ENCODE data around the gene RNF212. TPM values are rescaled to one million over a fixed set of nuclear protein-coding genes. Genes with fewer than 3 reads are reported as not detected.

The RNF212 gene
- total and polyA plus RNA-seq, 9 of the 15 experiments (the other 6 are each of a cell fraction or from before 2014, with no cell fraction given), result 0.04 TPM; not detected in 8

DNA sequence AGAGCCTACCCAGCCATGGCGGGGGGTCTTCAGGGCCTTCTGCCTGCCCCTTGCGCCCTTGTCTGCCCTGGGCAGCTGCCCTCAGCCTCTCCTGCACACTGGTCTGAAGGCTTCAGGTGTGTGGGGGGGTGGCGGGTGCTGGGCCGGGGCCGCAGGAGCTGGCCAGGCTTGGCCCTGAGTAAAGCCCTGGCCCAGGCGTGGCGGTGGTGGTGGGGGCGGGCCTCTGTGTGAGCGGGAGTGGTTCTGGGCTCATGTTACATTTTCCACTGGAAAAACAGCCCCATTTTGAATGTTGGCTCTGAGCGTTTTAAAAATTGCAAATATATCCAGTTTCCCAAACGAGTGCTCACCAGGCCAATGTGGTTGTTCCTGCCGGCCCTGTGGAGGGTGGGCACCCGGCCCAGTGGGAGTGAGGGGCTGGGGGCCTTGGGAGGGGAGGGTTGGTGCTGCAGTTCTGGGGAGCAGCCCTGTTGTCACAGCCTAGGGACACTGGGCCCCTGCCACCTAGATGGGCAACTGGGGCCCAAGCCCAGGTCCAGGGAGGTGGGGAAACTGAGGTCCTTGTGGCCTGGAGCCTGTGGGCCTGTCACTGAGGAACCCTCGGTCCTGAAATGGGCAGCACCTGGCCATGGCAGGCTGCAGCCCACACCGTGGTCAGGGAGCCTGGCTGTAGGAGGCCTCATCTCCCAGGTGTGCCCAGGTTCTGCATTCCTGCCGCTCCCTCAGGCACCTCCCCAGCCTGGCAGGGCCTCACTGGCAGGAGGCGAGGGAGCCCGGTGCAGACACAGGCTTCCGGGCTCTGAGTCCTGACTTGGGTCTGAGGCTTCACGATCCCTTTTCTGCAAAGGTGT is 73.6 kb downstream of the RNF212 start (continued):
- TF ChIP-seq ZBTB7A (IDR thresholded peaks at IDR 0.05; ENCODE audit: borderline replicate concordance, control insufficient read depth, low read depth, low read length) (peak; percentile 26; the same call in 1 of the 2 replicates), ZNF282 (CRISPR knock-in tag; IDR thresholded peaks at IDR 0.05) (no peak), MAZ (CRISPR knock-in tag; conservative IDR thresholded peaks at IDR 0.05 in 1 of 2, IDR thresholded peaks at IDR 0.05 in 1 of 2) (0 out of 4 replicates have a peak, but pooled peaks of 1 of the 2 experiments have one; percentile 30), ZNF347 (CRISPR knock-in tag; IDR thresholded peaks at IDR 0.05; ENCODE audit: low read depth) (no peak), ZNF589 (CRISPR knock-in tag; IDR thresholded peaks at IDR 0.05; ENCODE audit: low read depth) (peak; percentile 53; the same call in 1 of the 2 replicates), SUPT5H (IDR thresholded peaks at IDR 0.05) (0 out of 2 replicates have a peak, but pooled peaks have one; percentile 29), POLR2G (IDR thresholded peaks at IDR 0.05; ENCODE audit: low read depth, low read length) (peak; percentile 68), EGR1 (conservative IDR thresholded peaks at IDR 0.05) (peak; percentile 42; the same call in 1 of the 2 replicates), MYNN (IDR thresholded peaks at IDR 0.05) (no peak), MYNN (CRISPR knock-in tag; IDR thresholded peaks at IDR 0.05) (no peak), CHD4 (IDR thresholded peaks at IDR 0.05; ENCODE audit: insufficient read depth, insufficient replicate concordance, low read depth, low read length, poor library complexity, severe bottlenecking) (no peak), NR4A1 (CRISPR knock-in tag; IDR thresholded peaks at IDR 0.05) (no peak), NR4A1 (tag; IDR thresholded peaks at IDR 0.05) (0 out of 2 replicates have a peak, but pooled peaks have one; percentile 24), ZBTB1 (CRISPR knock-in tag; IDR thresholded peaks at IDR 0.05; ENCODE audit: borderline replicate concordance, low read depth) (0 out of 2 replicates have a peak, but pooled peaks have one; percentile 15), RBFOX2 (IDR thresholded peaks at IDR 0.05; ENCODE audit: low read depth, low read length) (peak; percentile 63)
- TF ChIP-seq, protein P1, sequence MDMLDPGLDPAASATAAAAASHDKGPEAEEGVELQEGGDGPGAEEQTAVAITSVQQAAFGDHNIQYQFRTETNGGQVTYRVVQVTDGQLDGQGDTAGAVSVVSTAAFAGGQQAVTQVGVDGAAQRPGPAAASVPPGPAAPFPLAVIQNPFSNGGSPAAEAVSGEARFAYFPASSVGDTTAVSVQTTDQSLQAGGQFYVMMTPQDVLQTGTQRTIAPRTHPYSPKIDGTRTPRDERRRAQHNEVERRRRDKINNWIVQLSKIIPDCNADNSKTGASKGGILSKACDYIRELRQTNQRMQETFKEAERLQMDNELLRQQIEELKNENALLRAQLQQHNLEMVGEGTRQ (CRISPR knock-in tag; IDR thresholded peaks at IDR 0.05), result no peak
- TF ChIP-seq, protein P2, sequence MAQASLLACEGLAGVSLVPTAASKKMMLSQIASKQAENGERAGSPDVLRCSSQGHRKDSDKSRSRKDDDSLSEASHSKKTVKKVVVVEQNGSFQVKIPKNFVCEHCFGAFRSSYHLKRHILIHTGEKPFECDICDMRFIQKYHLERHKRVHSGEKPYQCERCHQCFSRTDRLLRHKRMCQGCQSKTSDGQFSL (CRISPR knock-in tag; IDR thresholded peaks at IDR 0.05), result peak; percentile 84
- TF ChIP-seq, protein P2 (tag; IDR thresholded peaks at IDR 0.05), result no peak
- TF ChIP-seq, protein P3, sequence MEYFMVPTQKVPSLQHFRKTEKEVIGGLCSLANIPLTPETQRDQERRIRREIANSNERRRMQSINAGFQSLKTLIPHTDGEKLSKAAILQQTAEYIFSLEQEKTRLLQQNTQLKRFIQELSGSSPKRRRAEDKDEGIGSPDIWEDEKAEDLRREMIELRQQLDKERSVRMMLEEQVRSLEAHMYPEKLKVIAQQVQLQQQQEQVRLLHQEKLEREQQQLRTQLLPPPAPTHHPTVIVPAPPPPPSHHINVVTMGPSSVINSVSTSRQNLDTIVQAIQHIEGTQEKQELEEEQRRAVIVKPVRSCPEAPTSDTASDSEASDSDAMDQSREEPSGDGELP (CRISPR knock-in tag; IDR thresholded peaks at IDR 0.05; ENCODE audit: borderline replicate concordance), result peak; percentile 35; the same call in 1 of the 2 replicates
- TF ChIP-seq, protein P4, sequence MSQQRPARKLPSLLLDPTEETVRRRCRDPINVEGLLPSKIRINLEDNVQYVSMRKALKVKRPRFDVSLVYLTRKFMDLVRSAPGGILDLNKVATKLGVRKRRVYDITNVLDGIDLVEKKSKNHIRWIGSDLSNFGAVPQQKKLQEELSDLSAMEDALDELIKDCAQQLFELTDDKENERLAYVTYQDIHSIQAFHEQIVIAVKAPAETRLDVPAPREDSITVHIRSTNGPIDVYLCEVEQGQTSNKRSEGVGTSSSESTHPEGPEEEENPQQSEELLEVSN (IDR thresholded peaks at IDR 0.05; ENCODE audit: borderline replicate concordance in 1 of 2, extremely low read depth in 1 of 2, insufficient read depth in 1 of 2, insufficient read length in 1 of 2, low read depth in 1 of 2, low read length in 1 of 2, poor library complexity in 1 of 2, severe bottlenecking in 1 of 2), result peak; percentile 35 to 81

Data from K562 (cell line).